HepG2 (cell line): ENCODE measurements around the gene RDH14. TPM values are rescaled to one million over a fixed set of nuclear protein-coding genes. Genes with fewer than 3 reads are reported as not detected.

Experiments
- ATM ChIP-seq: fragments of 450-650 bp; IDR thresholded peaks from 2 replicates; pipeline ENCODE4 v1.7.1; 2017; ENCODE audit warnings: mild to moderate bottlenecking, borderline replicate concordance
- CEBPB ChIP-seq: IDR thresholded peaks from 2 replicates; pipeline ENCODE4 v1.6.1; 2011; ENCODE audit warnings: low read depth, low read length, improper control_type of control experiment, borderline replicate concordance
- HNF1A ChIP-seq, 2 experiments: sonication (generic) in 1 of 2; formaldehyde crosslinking in 1 of 2; IDR thresholded peaks; 2 replicates each; pipeline versions ENCODE4 v1.4.0 to v1.6.1; 2016 to 2020; ENCODE audit warnings: borderline replicate concordance in 1 of 2, low read depth in 1 of 2, mild to moderate bottlenecking in 1 of 2, missing genetic modification reagents in 1 of 2
- MYNN ChIP-seq: sonication (generic); formaldehyde crosslinking; IDR thresholded peaks from 2 replicates; pipeline ENCODE4 v1.4.0; 2020; ENCODE audit warnings: mild to moderate bottlenecking, low read depth, missing genetic modification reagents
- NFIB ChIP-seq: sonication (generic); formaldehyde crosslinking; IDR thresholded peaks from 2 replicates; pipeline ENCODE4 v1.9.0; 2021; ENCODE audit warnings: missing genetic modification reagents, mild to moderate bottlenecking, borderline replicate concordance
- ZFP36 ChIP-seq: fragments of 150-350 bp; IDR thresholded peaks from 2 replicates; pipeline ENCODE4 v1.6.1; 2018; ENCODE audit warnings: borderline replicate concordance, low read length, low read depth; ENCODE audit not compliant: partially characterized antibody
- ZNF142 ChIP-seq: sonication (generic); formaldehyde crosslinking; IDR thresholded peaks from 2 replicates; pipeline ENCODE4 v1.4.0; 2020; ENCODE audit warnings: missing genetic modification reagents
- ZNF263 ChIP-seq: sonication (generic); formaldehyde crosslinking; IDR thresholded peaks from 2 replicates; pipeline ENCODE4 v1.4.0; 2020; ENCODE audit warnings: missing genetic modification reagents
- ZNF350 ChIP-seq: sonication (generic); formaldehyde crosslinking; IDR thresholded peaks from 2 replicates; pipeline ENCODE4 v1.4.0; 2020; ENCODE audit warnings: mild to moderate bottlenecking, low read depth, missing genetic modification reagents, borderline replicate concordance
- ZNF496 ChIP-seq: sonication (generic); formaldehyde crosslinking; IDR thresholded peaks from 2 replicates; pipeline ENCODE4 v1.8.1; 2023; ENCODE audit warnings: mild to moderate bottlenecking, moderate library complexity, missing genetic modification reagents; ENCODE audit not compliant: insufficient replicate concordance
- ZNF512B ChIP-seq: sonication (generic); formaldehyde crosslinking; IDR thresholded peaks from 2 replicates; pipeline ENCODE4 v1.5.1; 2020; ENCODE audit warnings: missing genetic modification reagents, mild to moderate bottlenecking, borderline replicate concordance
- ZNF740 ChIP-seq: sonication (generic); formaldehyde crosslinking; IDR thresholded peaks from 2 replicates; pipeline ENCODE4 v1.4.0; 2020; ENCODE audit warnings: missing genetic modification reagents
- ZNF788 ChIP-seq: sonication (generic); formaldehyde crosslinking; IDR thresholded peaks from 2 replicates; pipeline ENCODE4 v1.5.0; 2020; ENCODE audit warnings: mild to moderate bottlenecking, missing genetic modification reagents, borderline replicate concordance
- polyA plus RNA-seq, 8 experiments: library from polyadenylated mRNA; depleted of rRNA in 3 of 8; stranded (reverse) in 7 of 8; unstranded in 1 of 8; fragments of >200 nt; fragmentation: Illumina TruSeq in 4 of 8; extraction: Trizol in 4 of 8; gene quantifications; 2 replicates each; pipeline versions ENCODE4 v1.2.1 to v1.2.3, GENCODE V29; 2011 to 2016; ENCODE audit warnings: low read depth in 4 of 8, missing spikeins in 1 of 8, mixed read lengths in 1 of 8; ENCODE audit not compliant: insufficient read depth in 1 of 8
- total RNA-seq, 5 experiments: library from RNA; depleted of rRNA; stranded (reverse); fragments of >200 nt; fragmentation: Illumina TruSeq; extraction: Trizol; gene quantifications; 2 replicates each; pipeline ENCODE4 v1.2.3, GENCODE V29; 2016; ENCODE audit warnings: low read depth in 1 of 5

The RDH14 gene
- total and polyA plus RNA-seq, 2 of the 13 experiments (the other 11 are each of a cell fraction or from before 2014, with no cell fraction given), result 27.4 to 39.9 TPM

- TF ChIP-seq ZNF142 (CRISPR knock-in tag), result peak; percentile 90
- TF ChIP-seq NFIB, result no peak
- TF ChIP-seq ZNF350 (CRISPR knock-in tag), result peak; percentile 98
- TF ChIP-seq ZNF512B (CRISPR knock-in tag), result 0 out of 2 replicates have a peak, but pooled peaks have one; percentile 38
- TF ChIP-seq ZNF263 (CRISPR knock-in tag), result no peak
- TF ChIP-seq ZNF788 (CRISPR knock-in tag), result peak; percentile 91
- no peak for TF ChIP-seq MYNN (CRISPR knock-in tag)
- no peak for TF ChIP-seq CEBPB
- TF ChIP-seq ZFP36, result no peak
- TF ChIP-seq HNF1A (IDR thresholded peaks at IDR 0.05; ENCODE audit: low read depth), result no peak; the same call in 1 of the 2 replicates
- peak; percentile 84; the same call in 1 of the 2 replicates for TF ChIP-seq HNF1A (CRISPR knock-in tag; IDR thresholded peaks at IDR 0.05; ENCODE audit: borderline replicate concordance)
- TF ChIP-seq ATM, result no peak
- TF ChIP-seq ZNF740 (CRISPR knock-in tag), result no peak
- no peak for TF ChIP-seq ZNF496
Observed at GRCh38 chr2:18560031-18560796, at the start of gene RDH14 (continued).
